ENCODE measurements around the gene SPOPL. TPM values are rescaled to one million over a fixed set of nuclear protein-coding genes. Genes with fewer than 3 reads are reported as not detected.

The SPOPL gene
- total RNA-seq, 1 donor from 2014 or later: 9.1 TPM

DNA sequence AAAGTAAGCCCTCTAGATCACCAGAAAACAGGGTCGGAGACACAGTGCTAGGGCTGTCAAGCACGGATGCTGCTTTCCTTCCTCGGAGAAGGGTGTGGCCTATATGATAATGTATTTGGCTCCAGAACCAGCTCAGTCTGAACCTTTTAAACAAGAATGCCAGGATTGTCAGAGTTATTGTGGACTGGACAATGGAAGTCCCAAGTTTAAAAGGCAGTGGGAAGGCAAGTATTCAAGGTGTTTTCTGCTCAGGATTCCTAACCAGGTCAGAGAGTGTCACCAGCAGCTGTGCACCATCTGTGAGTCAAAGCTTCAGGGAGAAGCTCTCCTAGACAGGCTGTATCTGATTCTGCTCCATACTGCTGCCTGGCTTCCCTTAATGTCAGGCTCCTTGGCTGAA lies 94.8 kb downstream of the SPOPL start:
- DNase-seq (ENCODE audit: low read depth): no peak
- no peak overlapping the region for H3K4me3 ChIP-seq (ENCODE audit: low read depth, low read length)
- TF ChIP-seq, protein P1, sequence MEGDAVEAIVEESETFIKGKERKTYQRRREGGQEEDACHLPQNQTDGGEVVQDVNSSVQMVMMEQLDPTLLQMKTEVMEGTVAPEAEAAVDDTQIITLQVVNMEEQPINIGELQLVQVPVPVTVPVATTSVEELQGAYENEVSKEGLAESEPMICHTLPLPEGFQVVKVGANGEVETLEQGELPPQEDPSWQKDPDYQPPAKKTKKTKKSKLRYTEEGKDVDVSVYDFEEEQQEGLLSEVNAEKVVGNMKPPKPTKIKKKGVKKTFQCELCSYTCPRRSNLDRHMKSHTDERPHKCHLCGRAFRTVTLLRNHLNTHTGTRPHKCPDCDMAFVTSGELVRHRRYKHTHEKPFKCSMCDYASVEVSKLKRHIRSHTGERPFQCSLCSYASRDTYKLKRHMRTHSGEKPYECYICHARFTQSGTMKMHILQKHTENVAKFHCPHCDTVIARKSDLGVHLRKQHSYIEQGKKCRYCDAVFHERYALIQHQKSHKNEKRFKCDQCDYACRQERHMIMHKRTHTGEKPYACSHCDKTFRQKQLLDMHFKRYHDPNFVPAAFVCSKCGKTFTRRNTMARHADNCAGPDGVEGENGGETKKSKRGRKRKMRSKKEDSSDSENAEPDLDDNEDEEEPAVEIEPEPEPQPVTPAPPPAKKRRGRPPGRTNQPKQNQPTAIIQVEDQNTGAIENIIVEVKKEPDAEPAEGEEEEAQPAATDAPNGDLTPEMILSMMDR (conservative IDR thresholded peaks at IDR 0.05; ENCODE audit: low read depth, low read length): no peak

DNA sequence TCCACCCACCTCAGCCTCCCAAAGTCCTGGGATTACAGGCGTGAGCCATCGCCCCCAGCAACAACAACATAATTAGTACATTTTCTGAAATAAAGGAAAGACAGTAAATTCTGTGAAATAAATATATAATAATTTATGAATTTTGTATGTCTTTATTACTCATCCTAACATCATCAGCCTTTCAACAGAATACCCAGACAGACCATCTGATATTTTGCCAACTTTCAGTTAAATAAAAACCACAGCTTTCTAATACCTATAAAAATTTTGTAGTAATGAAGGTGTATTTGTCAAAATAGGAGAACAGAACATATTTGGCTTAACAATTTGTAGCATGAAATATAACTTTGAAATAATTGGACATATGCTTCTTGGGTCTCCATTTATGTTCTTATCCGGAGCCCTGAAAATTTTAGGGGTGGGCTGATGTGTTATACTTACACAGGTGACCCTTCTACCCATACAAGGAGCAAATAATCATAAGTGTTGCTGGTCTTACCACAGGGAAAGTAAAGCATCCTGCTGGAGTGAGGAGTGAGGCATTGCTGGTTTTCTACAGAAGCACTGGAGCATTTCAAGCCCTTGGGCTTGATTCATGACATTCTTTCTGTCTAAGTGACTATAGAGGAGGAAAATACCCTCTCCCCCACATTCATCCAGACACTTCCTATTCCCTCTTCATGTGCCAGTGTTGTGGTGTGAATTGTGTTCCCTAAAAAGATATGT lies 99.3 kb downstream of the SPOPL start:
- TF ChIP-seq, protein P1 (conservative IDR thresholded peaks at IDR 0.05; ENCODE audit: low read depth, low read length): no peak
- peak; percentile 56 for DNase-seq (ENCODE audit: low read depth)

GRCh38 chr2:138601458-138602165 lies 100.0 kb downstream of the SPOPL start:
- TF ChIP-seq, protein P1 (conservative IDR thresholded peaks at IDR 0.05; ENCODE audit: low read depth, low read length): no peak
- no peak overlapping the region for H3K4me3 ChIP-seq (ENCODE audit: low read depth, low read length)
- no peak for DNase-seq (ENCODE audit: low read depth)

More for the DNA sequence above, 99.3 kb downstream of the SPOPL start:
- no peak overlapping the region for H3K4me3 ChIP-seq (ENCODE audit: low read depth, low read length)

GRCh38 chr2:138602166-138602460 lies 100.5 kb downstream of the SPOPL start:
- TF ChIP-seq, protein P1 (conservative IDR thresholded peaks at IDR 0.05; ENCODE audit: low read depth, low read length): no peak
- no peak overlapping the region for H3K4me3 ChIP-seq (ENCODE audit: low read depth, low read length)
- DNase-seq (ENCODE audit: low read depth): no peak

- no peak for DNase-seq (ENCODE audit: low read depth)
- H3K4me3 ChIP-seq (ENCODE audit: low read depth, low read length): no peak overlapping the region
- TF ChIP-seq, protein P1 (conservative IDR thresholded peaks at IDR 0.05; ENCODE audit: low read depth, low read length): no peak
Measured at GRCh38 chr2:138607746-138608145, 106.2 kb downstream of the SPOPL start.

DNA sequence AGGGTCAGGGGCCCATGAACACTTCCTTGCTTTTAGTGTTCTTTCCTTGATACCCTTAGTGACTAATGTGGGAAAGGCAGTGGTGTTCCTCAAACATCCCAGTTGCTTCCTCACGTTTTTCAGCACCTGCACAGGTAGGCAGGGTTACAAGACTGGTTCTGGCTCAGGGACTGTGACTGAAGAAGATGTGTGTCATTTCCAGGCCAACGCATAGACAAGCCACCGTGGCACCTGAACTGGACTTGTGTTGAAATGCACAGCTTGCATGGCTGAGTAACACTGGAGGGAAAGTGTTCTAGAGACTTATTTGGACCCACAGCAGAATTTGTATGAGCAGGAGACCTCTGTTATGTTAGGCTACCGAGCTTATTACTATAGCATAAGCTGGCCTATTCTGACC lies 107.9 kb downstream of the SPOPL start:
- no peak for DNase-seq (ENCODE audit: low read depth)
- TF ChIP-seq, protein P1 (conservative IDR thresholded peaks at IDR 0.05; ENCODE audit: low read depth, low read length): no peak
- H3K4me3 ChIP-seq (ENCODE audit: low read depth, low read length): no peak overlapping the region
